GM18858 (cell line): Measurements from ENCODE around the gene IZUMO4.

Experiments
- ATAC-seq: cut with Tn5 transposase; IDR thresholded peaks from one replicate; pipeline ENCODE4 v1.9.1; 2021; ENCODE audit not compliant: unreplicated experiment

The IZUMO4 gene

DNA sequence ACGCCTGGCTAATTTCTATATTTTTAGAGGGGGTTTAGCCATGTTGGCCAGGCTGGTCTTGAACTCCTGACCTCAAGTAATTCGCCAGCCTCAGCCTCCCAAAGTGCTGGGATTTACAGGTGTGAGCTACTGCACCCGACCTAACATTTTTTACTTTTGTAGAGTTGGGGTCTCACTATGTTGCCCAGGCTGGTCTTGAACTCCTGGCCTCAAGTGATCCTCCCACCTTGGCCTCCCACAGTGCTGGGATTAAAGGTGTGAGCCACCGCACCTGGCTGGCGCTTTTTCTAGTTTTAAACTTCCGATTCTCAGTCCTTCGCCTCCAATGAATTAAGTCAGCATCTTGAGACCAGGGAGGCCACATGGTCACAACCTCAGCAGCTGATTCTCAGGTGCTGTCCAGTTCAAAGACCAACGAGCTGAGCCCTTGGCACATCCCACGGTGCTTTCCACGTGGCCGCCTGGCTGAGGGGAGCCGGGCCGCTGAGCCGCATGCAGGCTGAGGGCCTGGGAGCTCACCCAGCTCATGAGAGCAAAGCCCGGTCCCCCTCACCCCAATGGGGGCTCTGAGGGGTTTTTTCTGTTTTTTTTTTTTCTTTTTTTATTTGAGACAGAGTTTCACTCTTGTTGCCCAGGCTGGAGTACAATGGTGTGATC lies 45.6 kb downstream of the IZUMO4 start:
- ATAC-seq: no peak

DNA sequence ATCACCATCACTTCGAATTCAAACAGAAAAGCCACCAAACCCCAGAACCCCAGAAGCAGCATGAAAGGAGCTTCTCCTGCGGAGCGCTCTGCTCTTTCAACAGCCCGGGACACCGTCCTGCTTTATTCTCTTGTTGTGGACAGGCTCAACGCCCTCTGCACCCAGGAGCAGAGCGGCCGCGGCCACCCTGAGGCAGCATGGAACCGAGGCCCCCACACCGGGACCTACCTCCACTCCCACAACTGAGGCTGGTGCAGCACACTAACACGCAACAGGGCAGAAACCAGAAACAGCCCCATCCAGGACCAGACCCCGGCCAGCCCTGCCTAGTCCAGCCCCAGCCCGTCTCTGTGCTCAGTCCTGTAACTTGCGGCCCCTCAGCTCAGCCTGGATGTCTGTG lies 47.5 kb downstream of the IZUMO4 start:
- no peak for ATAC-seq

DNA sequence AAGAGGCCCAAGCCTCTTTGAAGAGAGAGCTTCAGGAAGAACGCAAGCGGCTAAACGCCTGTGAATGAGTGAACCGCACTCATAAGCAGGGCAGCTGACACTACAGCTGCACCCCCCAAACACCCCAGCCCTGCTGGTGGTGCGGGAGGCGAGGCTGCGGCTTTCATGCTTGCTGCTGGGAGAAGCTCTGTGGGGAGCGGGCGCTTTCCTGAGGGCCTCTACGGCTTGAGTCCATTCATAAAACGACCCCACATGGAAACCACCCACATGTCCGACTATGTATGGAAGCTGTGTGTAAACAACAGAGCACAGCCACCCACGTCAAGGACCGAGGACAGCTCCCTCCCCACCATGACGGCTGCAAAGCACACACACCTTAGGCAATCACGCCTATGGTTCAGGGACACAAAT lies 49.1 kb downstream of the IZUMO4 start:
- ATAC-seq: no peak

DNA sequence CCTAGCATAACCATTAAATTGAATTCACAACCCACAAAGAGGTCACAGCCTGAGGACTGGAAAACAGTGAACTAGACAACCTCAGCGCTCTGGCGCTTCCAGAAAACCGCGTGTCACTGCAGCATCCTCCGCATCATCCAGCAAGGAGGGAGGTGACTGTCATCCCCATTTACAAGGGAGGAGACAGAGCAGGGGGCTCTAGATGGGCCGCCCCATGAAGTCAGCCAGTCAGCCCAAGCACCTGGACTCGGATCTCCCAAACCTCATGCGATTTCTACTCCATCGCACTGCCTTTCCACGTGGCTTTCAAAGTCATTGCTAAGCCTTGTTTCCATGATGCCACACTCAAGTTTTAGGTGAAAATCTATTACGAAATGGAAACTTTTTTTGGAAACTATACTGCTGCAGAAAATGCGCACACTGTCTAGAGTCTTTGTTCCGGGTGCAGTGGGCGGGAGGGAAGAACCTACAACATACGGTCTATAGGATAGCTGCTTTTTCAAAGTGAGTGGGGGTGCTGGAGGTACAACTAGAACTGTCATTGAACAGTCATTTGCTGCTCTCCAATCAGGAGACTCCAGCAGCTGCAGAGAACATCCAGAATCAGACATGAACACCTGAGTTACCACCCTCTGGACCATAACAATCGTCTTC lies 51.9 kb downstream of the IZUMO4 start:
- ATAC-seq: no peak
